ENCODE measurements around the gene MESP1.

MESP1 gene

DNA sequence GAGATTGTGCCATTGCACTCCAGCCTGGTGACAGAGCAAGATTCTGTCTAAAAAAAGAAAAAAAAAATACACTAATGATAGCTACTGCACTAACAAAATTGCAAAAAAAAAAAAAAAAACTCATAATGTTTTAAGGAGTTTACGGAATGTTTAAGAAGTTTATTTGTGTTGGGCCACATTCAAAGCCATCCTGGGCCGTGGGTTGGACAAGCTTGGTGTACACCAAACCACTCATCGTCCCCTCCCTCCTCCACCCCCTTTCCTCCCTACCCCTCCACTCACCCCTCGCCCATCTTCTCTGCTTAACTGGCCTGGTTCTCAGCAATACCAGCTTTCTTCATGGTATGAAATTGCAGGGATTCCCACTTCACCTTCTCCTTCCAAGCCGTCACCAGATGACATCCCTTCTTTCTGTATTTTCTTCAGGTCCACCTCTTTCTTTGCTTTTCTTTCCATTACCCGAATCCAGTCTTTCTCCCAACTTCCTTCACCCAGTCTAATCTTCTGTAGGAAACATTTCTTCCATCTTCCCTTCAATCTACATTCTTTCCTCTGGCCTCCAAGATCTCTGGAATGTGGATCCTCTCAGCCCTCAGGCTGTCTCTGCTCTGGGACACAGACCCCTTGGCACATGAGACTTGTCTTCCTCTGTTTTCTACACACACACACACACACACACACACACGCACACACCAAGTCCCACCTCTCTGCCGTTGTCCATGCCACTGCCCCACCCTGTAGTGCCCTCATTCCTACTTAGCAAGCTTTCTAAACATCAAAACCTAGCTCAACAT is 3.5 kb upstream of the MESP1 start:
- peaks cover 34% of the 10 kb centered on the region for H3K4me1 ChIP-seq (ENCODE audit: low read depth, poor library complexity, severe bottlenecking)
- no peaks in the 10 kb centered on the region for H3K79me2 ChIP-seq (ENCODE audit: insufficient read depth, low read depth)
- H3K27ac ChIP-seq: no peak overlapping the region
- no peak overlapping the region for H3K9ac ChIP-seq
- no peak overlapping the region for H2AFZ ChIP-seq (ENCODE audit: low read depth)
- no peak for TF ChIP-seq CTCF (conservative IDR thresholded peaks at IDR 0.05; ENCODE audit: low read depth, low read length)
- no peak overlapping the region for H3K4me3 ChIP-seq (IDR thresholded peaks at IDR 0.05; ENCODE audit: insufficient read depth, low read depth, low read length)
- H3K36me3 ChIP-seq (ENCODE audit: insufficient read depth): no peaks in the 10 kb centered on the region
- H3K27me3 ChIP-seq (ENCODE audit: insufficient read depth, low read depth): no peaks in the 10 kb centered on the region
- H4K20me1 ChIP-seq (ENCODE audit: insufficient read depth): no peaks in the 10 kb centered on the region
- no peak overlapping the region for H3K4me2 ChIP-seq

- H3K27ac ChIP-seq: no peak overlapping the region
Measured at GRCh38 chr15:89753855-89754254, 2.8 kb upstream of the MESP1 start.

GRCh38 chr15:89751748-89752147 is 699 bp upstream of the MESP1 start:
- no peak for TF ChIP-seq CTCF (conservative IDR thresholded peaks at IDR 0.05; ENCODE audit: low read depth, low read length)
- Histone ChIP-seq H3K36me3 (ENCODE audit: insufficient read depth) (no peaks in the 10 kb centered on the region), H3K4me1 (ENCODE audit: low read depth, poor library complexity, severe bottlenecking) (peaks cover 12% of the 10 kb centered on the region), H3K4me3 (IDR thresholded peaks at IDR 0.05; ENCODE audit: insufficient read depth, low read depth, low read length) (no peak overlapping the region), H4K20me1 (ENCODE audit: insufficient read depth) (no peaks in the 10 kb centered on the region), H3K27me3 (ENCODE audit: insufficient read depth, low read depth) (no peaks in the 10 kb centered on the region), H3K4me2 (peak overlapping the region; percentile 84), H3K79me2 (ENCODE audit: insufficient read depth, low read depth) (no peaks in the 10 kb centered on the region), H2AFZ (ENCODE audit: low read depth) (no peak overlapping the region), H3K27ac (no peak overlapping the region), H3K9ac (no peak overlapping the region)

More at GRCh38 chr15:89753855-89754254, 2.8 kb upstream of the MESP1 start:
- Histone ChIP-seq H3K36me3 (ENCODE audit: insufficient read depth) (no peaks in the 10 kb centered on the region), H3K27me3 (ENCODE audit: insufficient read depth, low read depth) (no peaks in the 10 kb centered on the region), H3K4me2 (no peak overlapping the region), H3K4me3 (IDR thresholded peaks at IDR 0.05; ENCODE audit: insufficient read depth, low read depth, low read length) (no peak overlapping the region), H3K9ac (no peak overlapping the region), H3K79me2 (ENCODE audit: insufficient read depth, low read depth) (no peaks in the 10 kb centered on the region), H3K4me1 (ENCODE audit: low read depth, poor library complexity, severe bottlenecking) (peaks cover 27% of the 10 kb centered on the region), H2AFZ (ENCODE audit: low read depth) (no peak overlapping the region), H4K20me1 (ENCODE audit: insufficient read depth) (no peaks in the 10 kb centered on the region)
- no peak for TF ChIP-seq CTCF (conservative IDR thresholded peaks at IDR 0.05; ENCODE audit: low read depth, low read length)

DNA sequence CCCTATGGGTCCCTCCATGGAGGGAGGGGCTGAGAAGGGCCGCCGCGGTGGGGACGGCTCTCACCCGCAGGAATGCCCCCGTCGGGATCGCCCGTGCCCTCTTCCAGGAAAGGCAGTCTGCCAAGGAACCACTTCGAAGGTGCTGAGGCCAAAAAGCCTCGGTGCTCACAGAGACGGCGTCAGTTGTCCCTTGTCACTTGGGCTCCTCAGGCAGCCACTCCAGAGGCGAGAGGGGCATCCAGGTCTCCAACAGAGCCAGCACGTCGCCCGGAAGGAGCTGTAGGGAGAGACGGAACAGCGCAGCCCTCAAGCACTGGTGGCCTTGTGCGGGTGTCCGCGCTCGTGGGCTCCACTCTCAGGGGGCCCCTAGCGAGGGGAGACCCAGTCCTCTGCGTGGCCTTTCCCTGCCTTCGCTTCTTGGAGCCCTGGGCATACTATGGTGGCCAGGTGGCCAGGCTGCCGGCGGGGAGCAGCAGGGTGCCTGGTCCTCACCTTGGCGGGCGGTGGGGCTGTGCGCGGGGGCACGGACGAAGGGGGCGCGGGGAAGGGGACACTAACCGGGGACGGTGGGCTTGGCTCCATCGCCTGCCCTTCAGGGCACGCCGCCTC is 994 bp downstream of the MESP1 start:
- Histone ChIP-seq H3K27me3 (ENCODE audit: insufficient read depth, low read depth) (no peaks in the 10 kb centered on the region), H3K27ac (peak overlapping the region; percentile 20; the same call in 1 of the 2 replicates), H3K79me2 (ENCODE audit: insufficient read depth, low read depth) (no peaks in the 10 kb centered on the region), H3K4me3 (IDR thresholded peaks at IDR 0.05; ENCODE audit: insufficient read depth, low read depth, low read length) (no peak overlapping the region), H3K36me3 (ENCODE audit: insufficient read depth) (no peaks in the 10 kb centered on the region), H4K20me1 (ENCODE audit: insufficient read depth) (no peaks in the 10 kb centered on the region), H3K4me1 (ENCODE audit: low read depth, poor library complexity, severe bottlenecking) (peaks cover 12% of the 10 kb centered on the region), H2AFZ (ENCODE audit: low read depth) (peak overlapping the region; percentile 87), H3K9ac (peak overlapping the region; percentile 74), H3K4me2 (peak overlapping the region; percentile 91)
- no peak for TF ChIP-seq CTCF (conservative IDR thresholded peaks at IDR 0.05; ENCODE audit: low read depth, low read length)

Measured in KMS-11 (cell line).